GM23338 (cell line): Measurements from ENCODE around the gene CACNA1D. TPM values are rescaled to one million over a fixed set of nuclear protein-coding genes. Genes with fewer than 3 reads are reported as not detected.
"Not testable (repeated sequence)": the region's sequence is repeated elsewhere in the genome, so short reads cannot be mapped to it uniquely, and the experiment has no call there.

Source experiments
- ATAC-seq: fragments of 200-7000 bp; cut with Tn5 transposase; 3 replicates; pipeline ENCODE4 v1.9.1; 2020
- DNase-seq: peaks from one replicate; pipeline ENCODE4 v3.0.0-alpha.2; 2015; ENCODE audit warnings: low spot score
- H2AFZ ChIP-seq: fragments of 200-600 bp; sonication (generic); 2 replicates; pipeline ENCODE4 v1.8.0; 2016; ENCODE audit warnings: antibody characterized with exemption, mild to moderate bottlenecking, moderate library complexity
- H3F3A ChIP-seq: fragments of 200-600 bp; sonication (generic); replicated peaks from 2 replicates; pipeline ENCODE4 v1.8.0; 2017; ENCODE audit warnings: antibody characterized with exemption, mixed run types, low read depth
- H3K27ac ChIP-seq: fragments of 200-600 bp; sonication (generic); 2 replicates; pipeline ENCODE4 v1.6.1; 2016; ENCODE audit warnings: low read depth
- H3K27me3 ChIP-seq: fragments of 200-600 bp; sonication (generic); 2 replicates; pipeline ENCODE4 v1.8.0; 2016; ENCODE audit warnings: mild to moderate bottlenecking, mixed run types, moderate library complexity; ENCODE audit not compliant: insufficient read depth
- H3K36me3 ChIP-seq: fragments of 200-600 bp; sonication (generic); 2 replicates; pipeline ENCODE4 v1.8.0; 2016; ENCODE audit warnings: mild to moderate bottlenecking; ENCODE audit not compliant: insufficient read depth
- H3K4me1 ChIP-seq: fragments of 200-600 bp; sonication (generic); 2 replicates; pipeline ENCODE4 v1.8.0; 2016; ENCODE audit warnings: mild to moderate bottlenecking, moderate library complexity; ENCODE audit not compliant: insufficient read depth
- H3K4me2 ChIP-seq: fragments of 200-600 bp; sonication (generic); 2 replicates; pipeline ENCODE4 v1.7.1; 2017; ENCODE audit warnings: mixed run types
- H3K4me3 ChIP-seq: fragments of 200-600 bp; sonication (generic); 2 replicates; pipeline ENCODE4 v1.6.1; 2016; ENCODE audit warnings: mixed run types
- H3K79me2 ChIP-seq: fragments of 200-600 bp; sonication (generic); replicated peaks from 2 replicates; pipeline ENCODE4 v1.8.0; 2017; ENCODE audit warnings: mild to moderate bottlenecking; ENCODE audit not compliant: insufficient read depth
- H3K9me2 ChIP-seq: fragments of 200-600 bp; sonication (generic); 2 replicates; pipeline ENCODE4 v1.8.0; 2017; ENCODE audit not compliant: insufficient read depth
- H4K20me1 ChIP-seq: fragments of 200-600 bp; sonication (generic); replicated peaks from 2 replicates; pipeline ENCODE4 v1.8.0; 2017; ENCODE audit warnings: mild to moderate bottlenecking; ENCODE audit not compliant: insufficient read depth
- H3K27ac Mint-ChIP-seq: 2 replicates; pipeline ENCODE4 v1.8.0; 2020; ENCODE audit warnings: inconsistent platforms, mild to moderate bottlenecking, moderate library complexity, mixed read lengths
- H3K27me3 Mint-ChIP-seq: 3 replicates; pipeline ENCODE4 v1.8.0; 2022; ENCODE audit warnings: low read depth, mild to moderate bottlenecking, moderate library complexity, mixed read lengths, inconsistent platforms; ENCODE audit not compliant: insufficient read depth, poor library complexity
- H3K36me3 Mint-ChIP-seq: 3 replicates; pipeline ENCODE4 v1.8.0; 2021; ENCODE audit warnings: low read depth, mild to moderate bottlenecking, inconsistent platforms, moderate library complexity, mixed read lengths
- H3K4me1 Mint-ChIP-seq: 3 replicates; pipeline ENCODE4 v1.8.0; 2020; ENCODE audit warnings: mild to moderate bottlenecking, inconsistent platforms, mixed read lengths
- H3K4me3 Mint-ChIP-seq: 3 replicates; pipeline ENCODE4 v1.8.0; 2021; ENCODE audit warnings: moderate library complexity, mild to moderate bottlenecking, inconsistent platforms, mixed read lengths
- H3K9me3 Mint-ChIP-seq: 3 replicates; pipeline ENCODE4 v1.8.0; 2020; ENCODE audit warnings: moderate library complexity, mild to moderate bottlenecking, inconsistent platforms, mixed read lengths
- EZH2 ChIP-seq: fragments of 200-600 bp; sonication (generic); IDR thresholded peaks from one replicate; pipeline ENCODE4 v1.8.0; 2017; ENCODE audit warnings: antibody characterized with exemption, mild to moderate bottlenecking, low read depth; ENCODE audit not compliant: unreplicated experiment
- EZH2phosphoT487 ChIP-seq: fragments of 200-600 bp; sonication (generic); IDR thresholded peaks from one replicate; pipeline ENCODE4 v1.8.1; 2018; ENCODE audit warnings: antibody characterized with exemption; ENCODE audit not compliant: unreplicated experiment
- JUNB ChIP-seq: IDR thresholded peaks from one replicate; pipeline ENCODE4 v1.6.1; 2016; ENCODE audit warnings: antibody characterized with exemption; ENCODE audit not compliant: unreplicated experiment
- POLR2AphosphoS5 ChIP-seq: IDR thresholded peaks from 2 replicates; pipeline ENCODE4 v1.6.1; 2016; ENCODE audit warnings: antibody characterized with exemption, low read depth
- ZNF331 ChIP-seq: fragments of 250-450 bp; sonication (Bioruptor Pico); IDR thresholded peaks from 2 replicates; pipeline ENCODE4 v1.5.0; 2020; ENCODE audit warnings: low read depth, mild to moderate bottlenecking, moderate library complexity
- polyA plus RNA-seq: library from polyadenylated mRNA; unstranded; fragments of >200 nt; fragmentation: Nextera tagmentation; extraction: Ambion mirVana; gene quantifications from 2 replicates; pipeline ENCODE4 v1.2.1, GENCODE V29; 2016
- total RNA-seq: library from RNA; depleted of rRNA; stranded (reverse); fragments of >200 nt; shearing (Covaris generic); gene quantifications from 2 replicates; pipeline ENCODE4 v1.2.3, GENCODE V29; 2014
- TF ChIP-seq, protein P1 (sequence below): IDR thresholded peaks from 2 replicates; pipeline ENCODE4 v1.6.1; 2016; ENCODE audit warnings: antibody characterized with exemption

The CACNA1D gene
- total and polyA plus RNA-seq, 2 experiments from 2014 or later, result 1.7 to 1.8 TPM

GRCh38 chr3:53473422-53473821 is 21.0 kb upstream of the CACNA1D start:
- Histone ChIP-seq H3K9me2 (no peaks in the 10 kb centered on the region), H3K27me3 (no peaks in the 10 kb centered on the region), H3F3A (no peaks in the 10 kb centered on the region), H3K4me2 (no peak overlapping the region), H4K20me1 (no peaks in the 10 kb centered on the region), H3K4me3 (no peak overlapping the region), H2AFZ (no peak overlapping the region), H3K4me1 (no peaks in the 10 kb centered on the region; the same call in 1 of the 2 replicates), H3K27ac (no peak overlapping the region), H3K36me3 (no peaks in the 10 kb centered on the region; the same call in 1 of the 2 replicates), H3K79me2 (no peaks in the 10 kb centered on the region)
- Mint-ChIP-seq H3K27ac (no peak overlapping the region), H3K9me3 (peaks cover 16% of the 10 kb centered on the region; the same call in 2 of the 3 replicates), H3K27me3 (peaks cover 2% of the 10 kb centered on the region), H3K36me3 (no peaks in the 10 kb centered on the region), H3K4me3 (no peak overlapping the region), H3K4me1 (peaks cover 2% of the 10 kb centered on the region; the same call in 1 of the 3 replicates)
- peak; percentile 13 for DNase-seq
- ATAC-seq, result peak; percentile 52
- TF ChIP-seq ZNF331 (CRISPR knock-in tag) (no peak), EZH2 (no peak), EZH2phosphoT487 (no peak), POLR2AphosphoS5 (no peak), JUNB (no peak)
- TF ChIP-seq, protein P1, sequence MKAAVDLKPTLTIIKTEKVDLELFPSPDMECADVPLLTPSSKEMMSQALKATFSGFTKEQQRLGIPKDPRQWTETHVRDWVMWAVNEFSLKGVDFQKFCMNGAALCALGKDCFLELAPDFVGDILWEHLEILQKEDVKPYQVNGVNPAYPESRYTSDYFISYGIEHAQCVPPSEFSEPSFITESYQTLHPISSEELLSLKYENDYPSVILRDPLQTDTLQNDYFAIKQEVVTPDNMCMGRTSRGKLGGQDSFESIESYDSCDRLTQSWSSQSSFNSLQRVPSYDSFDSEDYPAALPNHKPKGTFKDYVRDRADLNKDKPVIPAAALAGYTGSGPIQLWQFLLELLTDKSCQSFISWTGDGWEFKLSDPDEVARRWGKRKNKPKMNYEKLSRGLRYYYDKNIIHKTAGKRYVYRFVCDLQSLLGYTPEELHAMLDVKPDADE, result no peak

DNA sequence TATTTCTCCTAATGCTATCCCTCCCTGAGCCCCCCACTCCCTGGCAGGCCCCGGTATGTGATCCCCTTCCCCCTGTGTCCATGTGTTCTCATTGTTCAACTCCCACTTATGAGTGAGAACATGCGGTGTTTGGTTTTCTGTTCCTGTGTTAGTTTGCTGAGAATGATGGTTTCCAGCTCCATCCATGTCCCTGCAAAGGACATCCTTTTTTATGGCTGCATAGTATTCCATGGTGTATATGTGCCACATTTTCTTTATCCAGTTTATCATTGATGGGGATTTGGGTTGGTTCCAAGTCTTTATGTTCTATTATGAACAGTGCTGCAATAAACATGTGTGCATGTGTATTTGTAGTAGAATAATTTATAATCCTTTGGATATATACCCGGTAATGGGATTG is 18.0 kb upstream of the CACNA1D start:
- not testable (repeated sequence) for DNase-seq

GRCh38 chr3:53477689-53478088 is 16.7 kb upstream of the CACNA1D start:
- H3K4me1 ChIP-seq, H3K36me3 Mint-ChIP-seq, DNase-seq, H3K79me2 ChIP-seq, H3K4me3 ChIP-seq, H3K27me3 ChIP-seq, H3K27ac Mint-ChIP-seq, H3K9me3 Mint-ChIP-seq, H3K27me3 Mint-ChIP-seq, H3K36me3 ChIP-seq, H2AFZ ChIP-seq, H3F3A ChIP-seq, H3K9me2 ChIP-seq, H3K4me2 ChIP-seq, H3K27ac ChIP-seq, H3K4me3 Mint-ChIP-seq, H4K20me1 ChIP-seq, H3K4me1 Mint-ChIP-seq, ATAC-seq: not testable (repeated sequence)

More for the DNA sequence above, 18.0 kb upstream of the CACNA1D start:
- H3K27ac ChIP-seq, H3K27me3 Mint-ChIP-seq, H3K4me3 Mint-ChIP-seq, H3K4me1 ChIP-seq, H3K4me3 ChIP-seq, H3K79me2 ChIP-seq, H3K9me3 Mint-ChIP-seq, ATAC-seq, H3K27me3 ChIP-seq, H3K9me2 ChIP-seq, H3K36me3 ChIP-seq, H3K4me1 Mint-ChIP-seq, H4K20me1 ChIP-seq, H2AFZ ChIP-seq, H3K36me3 Mint-ChIP-seq, H3F3A ChIP-seq, H3K4me2 ChIP-seq, H3K27ac Mint-ChIP-seq: not testable (repeated sequence)
